Astrocyte (in vitro differentiated cells and primary cell): ENCODE data around the gene TRPM2.

Source experiments
- EZH2 ChIP-seq: IDR thresholded peaks from 2 replicates; pipeline ENCODE4 v1.6.1; 2012; ENCODE audit warnings: mild to moderate bottlenecking, low read length, inconsistent platforms; ENCODE audit not compliant: insufficient read depth
- TF ChIP-seq, protein P1 (sequence below): IDR thresholded peaks from 2 replicates; pipeline ENCODE4 v1.5.1; 2011; ENCODE audit warnings: low read depth, mild to moderate bottlenecking, inconsistent platforms, low read length, moderate library complexity; ENCODE audit not compliant: insufficient read depth

DNA sequence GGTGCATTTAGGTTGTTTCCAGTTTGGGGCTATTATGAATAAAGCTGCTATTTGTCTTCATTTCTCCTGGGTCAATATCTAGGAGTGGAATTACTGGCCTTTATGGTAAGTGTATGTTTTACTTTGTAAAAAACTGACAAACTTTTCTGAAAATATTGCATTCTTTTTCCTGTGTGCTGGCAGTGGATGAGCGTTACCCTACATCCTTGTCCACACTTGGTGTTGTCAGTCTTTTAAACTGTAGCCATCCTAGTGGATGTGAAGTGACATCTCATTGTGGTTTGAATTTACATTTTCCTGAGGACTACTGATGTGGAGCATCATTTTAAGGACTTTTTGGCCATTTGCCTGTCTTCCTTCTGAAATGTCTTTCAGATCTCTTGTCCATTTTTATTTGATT, 35.9 kb downstream of the TRPM2 start:
- TF ChIP-seq, protein P1, sequence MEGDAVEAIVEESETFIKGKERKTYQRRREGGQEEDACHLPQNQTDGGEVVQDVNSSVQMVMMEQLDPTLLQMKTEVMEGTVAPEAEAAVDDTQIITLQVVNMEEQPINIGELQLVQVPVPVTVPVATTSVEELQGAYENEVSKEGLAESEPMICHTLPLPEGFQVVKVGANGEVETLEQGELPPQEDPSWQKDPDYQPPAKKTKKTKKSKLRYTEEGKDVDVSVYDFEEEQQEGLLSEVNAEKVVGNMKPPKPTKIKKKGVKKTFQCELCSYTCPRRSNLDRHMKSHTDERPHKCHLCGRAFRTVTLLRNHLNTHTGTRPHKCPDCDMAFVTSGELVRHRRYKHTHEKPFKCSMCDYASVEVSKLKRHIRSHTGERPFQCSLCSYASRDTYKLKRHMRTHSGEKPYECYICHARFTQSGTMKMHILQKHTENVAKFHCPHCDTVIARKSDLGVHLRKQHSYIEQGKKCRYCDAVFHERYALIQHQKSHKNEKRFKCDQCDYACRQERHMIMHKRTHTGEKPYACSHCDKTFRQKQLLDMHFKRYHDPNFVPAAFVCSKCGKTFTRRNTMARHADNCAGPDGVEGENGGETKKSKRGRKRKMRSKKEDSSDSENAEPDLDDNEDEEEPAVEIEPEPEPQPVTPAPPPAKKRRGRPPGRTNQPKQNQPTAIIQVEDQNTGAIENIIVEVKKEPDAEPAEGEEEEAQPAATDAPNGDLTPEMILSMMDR: no peak
- no peak for TF ChIP-seq EZH2
